Iris pigment epithelial cell (primary cell): ENCODE data around the gene FADS2.
A peak's percentile ranks its signal among the peaks of the same experiment; 100 is the strongest.

Experiments
- DNase-seq: peaks from one replicate; pipeline ENCODE4 v3.0.0-alpha.2; 2011; ENCODE audit warnings: low read depth

Gene FADS2

DNA sequence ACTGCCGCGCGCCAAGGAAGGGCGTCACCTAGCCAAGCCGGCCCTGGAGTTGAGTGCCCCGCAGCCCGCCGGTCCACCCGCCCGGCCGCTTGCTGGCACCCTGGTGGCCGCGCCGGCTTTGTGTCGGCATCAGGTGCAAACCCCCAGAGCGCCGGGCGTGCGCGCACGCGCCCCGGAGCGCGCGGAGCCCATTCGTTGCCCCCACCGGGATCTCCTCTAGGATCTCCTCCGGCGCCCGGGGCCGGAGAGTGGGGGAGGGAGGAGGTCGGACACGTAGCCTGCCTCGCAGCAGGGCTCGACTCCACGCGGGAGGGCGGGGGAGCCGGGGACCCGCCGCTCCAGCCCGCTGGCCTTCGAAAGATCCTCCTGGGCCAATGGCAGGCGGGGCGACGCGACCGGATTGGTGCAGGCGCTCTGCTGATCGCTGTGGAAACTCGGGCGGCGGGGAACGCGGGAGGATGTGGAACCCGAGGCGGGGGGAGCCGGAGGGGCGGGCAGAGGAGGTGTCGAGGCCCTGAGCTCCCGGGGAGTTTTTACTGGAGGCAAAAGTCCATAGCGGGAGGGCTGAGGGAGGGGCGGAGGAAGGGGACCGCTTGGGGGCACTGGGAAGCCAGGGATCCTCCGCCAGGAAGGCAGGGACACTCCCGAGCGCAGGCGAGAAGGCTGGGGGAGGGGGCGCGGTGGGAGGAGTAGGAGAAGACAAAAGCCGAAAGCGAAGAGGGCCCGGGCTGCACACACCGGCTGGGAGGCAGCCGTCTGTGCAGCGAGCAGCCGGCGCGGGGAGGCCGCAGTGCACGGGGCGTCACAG, at the start of gene FADS2:
Gene FADS2 (plus strand): TSS at position 730 of the 808 bp plus-strand sequence. CDS start 91 bp downstream, outside the sequence.
- DNase-seq: peak; percentile 98

DNA sequence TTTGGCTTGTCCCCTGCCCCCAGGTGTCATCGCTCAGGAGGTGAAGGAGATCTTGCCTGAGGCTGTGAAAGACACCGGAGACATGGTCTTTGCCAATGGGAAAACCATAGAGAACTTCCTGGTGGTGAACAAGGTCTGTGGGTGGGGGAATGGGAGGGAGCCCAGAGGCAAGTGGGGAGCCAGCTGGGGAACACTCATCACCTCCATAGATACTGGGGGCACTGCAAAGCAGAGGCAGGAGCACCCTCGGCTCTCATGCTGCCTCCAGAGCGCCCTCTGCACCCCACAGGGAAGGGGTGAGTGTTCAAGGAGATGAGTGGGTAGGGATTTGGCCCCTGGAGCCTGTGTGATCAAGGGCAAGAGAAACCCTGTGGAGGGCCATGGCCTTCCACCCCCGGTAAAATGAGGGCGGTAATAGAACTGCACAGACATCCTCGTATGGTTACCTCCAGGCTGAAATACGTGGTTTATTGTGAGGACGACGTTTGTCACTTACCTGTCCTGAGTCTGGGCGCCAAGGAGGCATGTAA, 49.7 kb upstream of the FADS2 start:
- no peak for DNase-seq

DNA sequence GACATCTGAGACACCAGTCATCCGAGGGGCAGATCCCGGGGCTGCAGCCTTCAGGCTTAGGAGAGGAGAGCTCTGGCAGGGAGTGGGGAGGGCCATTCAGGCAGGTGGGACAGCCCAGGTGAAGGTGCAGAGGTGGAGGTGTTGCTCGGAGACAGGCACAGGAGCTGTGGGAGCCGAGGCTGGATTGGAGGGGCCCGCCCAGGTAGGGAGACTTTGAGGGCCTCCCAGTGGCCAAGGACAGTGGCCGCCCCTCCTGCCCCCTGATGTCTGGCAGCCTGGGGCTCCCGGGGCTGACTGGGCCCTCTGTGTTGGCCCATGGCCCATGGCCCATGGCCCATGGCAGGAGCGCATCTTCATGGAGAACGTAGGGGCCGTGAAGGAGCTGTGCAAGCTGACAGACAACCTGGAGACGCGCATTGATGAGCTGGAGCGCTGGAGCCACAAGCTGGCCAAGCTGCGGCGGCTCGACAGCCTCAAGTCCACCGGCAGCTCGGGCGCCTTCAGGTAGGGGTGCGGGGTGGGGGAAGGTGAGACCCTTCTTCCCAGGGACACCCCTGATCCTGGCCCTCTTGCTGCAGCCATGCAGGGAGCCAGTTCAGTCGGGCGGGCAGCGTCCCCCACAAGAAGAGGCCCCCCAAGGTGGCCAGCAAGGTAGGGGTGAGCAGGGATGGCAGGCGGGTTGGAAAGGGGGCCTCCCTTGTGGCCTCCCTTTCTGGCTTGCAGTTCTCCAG, 49.0 kb upstream of the FADS2 start:
- no peak for DNase-seq

DNA sequence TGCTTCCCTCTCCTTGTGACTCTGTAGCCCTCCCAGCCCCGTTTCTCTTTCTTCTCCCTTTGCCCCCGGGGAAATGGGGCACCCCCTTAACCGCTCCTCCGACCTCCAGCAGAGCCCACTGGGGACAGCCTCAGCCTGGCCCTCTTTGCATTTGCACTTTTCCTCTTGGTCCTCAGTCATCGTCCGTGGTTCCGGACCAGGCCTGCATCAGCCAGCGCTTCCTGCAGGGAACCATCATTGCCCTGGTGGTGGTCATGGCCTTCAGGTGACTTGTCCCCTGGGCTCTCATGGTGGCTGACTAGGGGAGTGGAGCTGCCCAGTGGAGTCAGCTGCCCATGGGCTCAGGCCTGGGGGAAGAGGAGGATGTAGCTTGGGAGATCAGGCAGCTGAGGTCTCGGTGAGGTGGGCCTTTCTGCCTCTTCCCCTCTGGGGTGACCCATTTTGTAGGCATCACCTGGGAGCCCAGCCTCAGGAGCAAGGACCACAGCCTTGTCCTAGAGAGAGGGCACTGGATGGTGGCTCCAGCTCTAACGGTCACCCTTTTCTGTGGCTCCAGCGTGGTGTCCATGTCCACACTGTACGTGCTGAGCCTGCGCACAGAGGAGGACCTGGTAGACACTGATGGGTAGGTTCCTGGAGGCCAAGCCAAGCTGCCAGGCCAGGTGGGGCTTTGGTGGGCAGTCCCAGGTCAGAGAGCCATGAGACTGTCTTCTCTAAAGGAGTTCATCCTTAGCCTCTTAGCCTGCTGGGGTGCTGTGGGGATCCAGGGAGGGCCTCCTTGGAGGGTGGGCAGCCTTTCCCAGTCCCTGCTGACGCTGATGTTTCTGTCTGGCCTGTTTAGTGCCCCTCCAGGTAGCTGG, 48.2 kb upstream of the FADS2 start:
- DNase-seq: no peak

DNA sequence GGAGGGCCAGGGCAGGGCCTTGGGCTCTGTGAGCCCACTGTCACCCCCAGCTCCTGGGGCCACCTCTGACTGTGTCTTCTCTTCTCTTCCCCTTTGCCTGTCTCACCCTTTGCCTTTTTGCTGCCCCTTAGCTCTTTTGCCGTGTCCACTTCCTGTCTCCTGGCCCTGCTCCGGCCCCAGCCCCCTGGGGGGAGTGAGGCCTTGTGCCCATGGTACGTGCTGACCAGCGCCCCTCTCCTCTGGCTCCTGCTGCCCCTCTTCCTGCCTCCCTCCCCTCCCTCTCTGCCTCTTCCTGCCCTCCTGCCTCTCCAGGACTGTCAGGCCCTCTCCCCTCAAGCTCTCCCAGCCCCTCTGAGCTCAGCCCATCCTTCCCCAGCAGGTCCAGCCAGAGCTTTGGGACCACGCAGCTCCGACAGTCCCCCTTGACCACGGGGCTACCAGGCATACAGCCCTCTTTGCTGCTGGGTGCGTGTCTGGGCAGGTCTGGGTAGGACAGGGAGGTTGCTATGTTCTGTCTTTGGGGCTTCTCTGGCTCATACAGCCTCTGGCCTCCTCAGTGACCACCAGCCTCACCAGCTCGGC, 47.4 kb upstream of the FADS2 start:
- no peak for DNase-seq

DNA sequence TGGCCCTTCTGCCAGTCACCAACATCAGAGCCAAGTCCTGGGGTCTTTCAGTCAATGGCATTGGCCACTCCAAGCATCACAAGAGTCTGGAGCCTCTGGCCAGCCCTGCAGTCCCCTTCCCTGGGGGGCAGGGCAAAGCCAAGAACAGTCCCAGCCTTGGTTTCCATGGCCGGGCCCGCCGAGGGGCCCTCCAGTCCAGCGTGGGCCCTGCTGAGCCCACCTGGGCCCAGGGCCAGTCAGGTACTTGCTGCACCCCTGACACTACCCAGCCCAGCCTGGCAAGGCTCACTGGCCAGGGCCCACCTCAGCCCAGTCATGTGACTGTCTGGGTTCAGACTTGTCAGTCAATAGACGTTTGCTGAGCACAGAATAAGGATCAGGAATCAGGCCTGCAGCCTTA, 46.5 kb upstream of the FADS2 start:
- no peak for DNase-seq

DNA sequence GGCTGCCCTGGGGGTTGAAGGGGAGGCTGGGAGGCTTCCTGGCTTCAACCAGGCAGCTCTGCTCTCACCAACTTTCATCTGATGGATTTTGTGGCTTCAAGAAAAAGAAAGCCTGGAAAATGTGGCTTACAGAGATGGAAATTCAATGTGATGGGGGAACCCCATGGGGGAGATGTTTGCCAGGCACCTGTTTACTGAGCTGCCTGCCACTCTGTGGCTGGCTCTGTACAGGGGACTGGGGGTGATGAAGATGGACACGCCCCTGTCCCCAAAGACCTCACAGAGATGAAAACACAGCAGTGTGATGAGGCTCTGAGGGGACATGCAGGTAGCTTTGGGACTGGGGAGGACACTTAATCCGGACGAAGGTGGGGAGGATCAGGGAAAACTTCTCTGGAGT, 45.8 kb upstream of the FADS2 start:
- DNase-seq: no peak

DNA sequence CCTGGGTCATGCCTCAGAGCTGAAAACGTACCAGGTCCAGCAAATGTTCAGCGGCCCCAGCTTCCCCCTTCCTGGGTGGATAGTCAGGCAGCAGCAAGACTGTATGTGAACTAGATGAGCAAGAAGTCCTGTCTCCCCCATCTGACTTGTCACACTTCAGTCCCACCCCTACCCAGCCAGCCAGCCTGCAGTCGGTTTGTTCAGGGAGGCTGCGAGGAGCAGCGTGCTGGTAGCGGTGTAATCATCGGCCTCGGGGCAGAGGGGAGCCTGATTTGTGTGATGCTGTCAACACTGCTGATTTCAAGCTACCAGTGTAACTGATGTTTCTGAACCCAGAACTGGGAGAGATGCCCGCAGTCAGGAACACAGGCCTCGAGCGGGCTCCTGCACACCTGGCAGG, 45.3 kb upstream of the FADS2 start:
- DNase-seq: no peak

DNA sequence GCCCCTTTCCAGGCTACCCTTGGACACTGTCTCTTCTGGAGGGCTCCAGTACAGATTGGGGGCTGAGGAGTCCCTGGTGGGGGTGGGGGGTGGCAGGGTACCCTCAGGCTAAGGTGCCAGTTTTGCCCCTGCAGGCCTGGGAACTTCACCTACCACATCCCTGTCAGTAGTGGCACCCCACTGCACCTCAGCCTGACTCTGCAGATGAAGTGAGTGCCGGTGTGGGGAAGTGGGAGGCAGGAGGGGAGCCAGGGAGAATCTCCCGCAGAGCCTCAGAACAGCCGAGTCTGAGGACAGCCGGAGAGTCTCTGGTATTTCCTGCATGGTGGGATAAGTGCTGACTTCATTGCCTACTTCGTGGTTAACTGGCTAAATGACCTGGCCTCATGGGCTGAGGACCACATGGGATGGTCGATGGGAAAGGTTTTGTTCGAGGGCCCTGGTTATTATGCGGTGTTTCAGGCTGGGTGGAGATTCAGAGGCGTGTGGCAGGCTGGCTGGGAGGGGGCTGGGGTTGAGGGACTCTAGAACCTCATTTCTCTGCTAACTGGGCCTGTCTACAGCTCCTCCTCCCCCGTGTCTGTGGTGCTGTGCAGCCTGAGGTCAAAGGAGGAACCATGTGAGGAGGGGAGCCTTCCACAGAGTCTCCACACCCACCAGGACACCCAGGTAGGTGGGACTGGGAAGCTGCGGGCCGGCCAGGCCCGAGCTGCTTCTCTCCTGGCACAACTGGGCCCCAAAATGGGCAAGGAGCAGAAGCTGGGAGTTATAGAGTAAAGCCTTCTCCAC, 44.2 kb upstream of the FADS2 start:
- DNase-seq: peak; percentile 86

DNA sequence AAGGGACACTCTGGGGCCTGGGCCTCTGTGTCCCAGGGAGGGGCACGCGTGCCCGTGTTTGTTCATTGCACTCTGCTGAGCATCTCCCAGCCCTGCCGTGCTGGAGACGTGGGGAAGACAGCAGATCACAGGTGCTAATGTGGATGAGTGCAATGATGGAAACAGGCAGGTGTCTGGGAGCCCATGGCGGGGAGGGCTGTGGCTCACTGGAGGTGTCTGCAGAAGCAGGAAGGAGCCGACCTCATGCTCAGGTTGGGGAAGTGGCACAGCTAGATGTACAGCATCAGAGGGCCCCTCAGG, 43.6 kb upstream of the FADS2 start:
- DNase-seq: no peak

DNA sequence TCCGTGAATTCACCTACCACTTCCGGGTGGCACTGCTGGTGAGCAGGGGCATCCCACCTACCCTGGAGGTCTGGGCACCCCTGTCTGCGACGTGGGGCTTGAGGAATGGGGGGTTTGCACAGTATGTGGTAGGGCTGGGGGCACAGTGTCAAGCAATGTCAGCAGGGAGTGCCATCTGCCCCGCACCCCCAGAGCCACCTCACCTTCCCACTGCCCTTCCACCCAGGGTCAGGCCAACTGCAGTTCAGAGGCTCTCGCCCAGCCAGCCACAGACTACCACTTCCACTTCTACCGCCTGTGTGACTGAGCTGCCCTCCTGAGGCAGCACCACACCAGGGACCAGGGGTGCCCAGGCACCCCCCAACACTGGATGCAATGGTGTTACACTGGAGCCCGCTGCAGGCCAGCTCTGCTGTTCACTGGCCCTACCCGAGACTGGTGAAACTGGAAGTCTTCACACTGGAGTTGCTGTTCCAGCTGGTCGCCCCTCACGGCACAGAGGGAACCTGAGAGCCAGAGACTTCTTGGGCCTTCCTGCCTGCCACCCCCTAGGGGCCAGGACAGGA, 42.2 kb upstream of the FADS2 start:
- DNase-seq: no peak

DNA sequence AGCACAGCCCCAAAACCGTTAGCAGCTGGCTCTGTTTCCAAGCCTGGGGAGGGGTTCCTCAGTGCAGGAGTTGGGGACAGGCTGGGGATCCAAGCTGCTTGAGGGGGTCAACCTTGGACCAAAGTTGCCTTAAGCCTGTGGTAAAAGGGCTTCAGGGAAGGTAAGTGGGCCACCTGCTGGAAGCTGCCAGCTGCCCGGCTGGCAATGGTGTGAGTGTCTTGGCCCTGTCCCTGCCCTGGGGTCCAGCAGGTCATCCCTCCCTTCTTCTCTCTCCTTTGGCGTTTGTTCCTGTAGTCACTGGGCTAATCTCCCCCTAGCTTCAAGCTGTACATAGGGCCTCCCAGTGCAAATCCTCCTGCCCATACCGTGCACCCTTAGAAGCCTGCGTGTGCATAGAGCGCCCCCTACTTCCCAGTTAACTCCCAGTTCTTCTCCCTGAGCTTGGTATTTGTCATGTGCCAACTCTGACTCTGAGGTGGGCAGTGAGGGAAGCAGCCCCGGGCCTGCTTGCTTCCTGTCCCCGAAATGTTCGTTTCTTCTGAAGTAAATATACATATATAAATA, 40.1 kb upstream of the FADS2 start:
- DNase-seq: peak; percentile 79

DNA sequence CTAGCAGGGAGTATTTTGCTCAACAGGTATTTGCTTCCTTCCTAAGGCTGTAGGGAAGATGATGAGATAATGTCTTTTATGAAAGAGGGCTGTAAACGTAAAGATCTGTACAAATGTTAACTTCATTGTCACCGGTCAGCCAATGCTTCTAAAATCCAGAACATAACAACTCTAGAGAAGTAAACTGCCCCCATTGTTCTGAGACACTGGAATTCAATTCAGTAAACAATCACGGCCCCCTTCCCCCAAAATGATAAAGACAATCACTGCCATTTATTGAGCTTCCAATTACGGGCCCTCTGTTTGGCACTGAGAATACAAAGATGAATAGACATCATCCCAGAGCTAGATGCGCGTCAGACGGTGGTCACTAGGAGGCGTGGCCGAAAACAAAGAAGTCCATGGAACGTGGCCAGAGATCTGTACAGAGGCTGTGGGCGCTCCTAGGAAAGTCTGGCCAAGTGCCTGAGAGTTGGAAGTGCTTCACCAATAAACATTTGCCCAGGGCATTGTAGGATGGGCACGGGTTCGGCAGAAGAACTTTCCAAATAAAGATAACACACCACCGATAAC, 36.3 kb upstream of the FADS2 start:
- peak; percentile 93 for DNase-seq

DNA sequence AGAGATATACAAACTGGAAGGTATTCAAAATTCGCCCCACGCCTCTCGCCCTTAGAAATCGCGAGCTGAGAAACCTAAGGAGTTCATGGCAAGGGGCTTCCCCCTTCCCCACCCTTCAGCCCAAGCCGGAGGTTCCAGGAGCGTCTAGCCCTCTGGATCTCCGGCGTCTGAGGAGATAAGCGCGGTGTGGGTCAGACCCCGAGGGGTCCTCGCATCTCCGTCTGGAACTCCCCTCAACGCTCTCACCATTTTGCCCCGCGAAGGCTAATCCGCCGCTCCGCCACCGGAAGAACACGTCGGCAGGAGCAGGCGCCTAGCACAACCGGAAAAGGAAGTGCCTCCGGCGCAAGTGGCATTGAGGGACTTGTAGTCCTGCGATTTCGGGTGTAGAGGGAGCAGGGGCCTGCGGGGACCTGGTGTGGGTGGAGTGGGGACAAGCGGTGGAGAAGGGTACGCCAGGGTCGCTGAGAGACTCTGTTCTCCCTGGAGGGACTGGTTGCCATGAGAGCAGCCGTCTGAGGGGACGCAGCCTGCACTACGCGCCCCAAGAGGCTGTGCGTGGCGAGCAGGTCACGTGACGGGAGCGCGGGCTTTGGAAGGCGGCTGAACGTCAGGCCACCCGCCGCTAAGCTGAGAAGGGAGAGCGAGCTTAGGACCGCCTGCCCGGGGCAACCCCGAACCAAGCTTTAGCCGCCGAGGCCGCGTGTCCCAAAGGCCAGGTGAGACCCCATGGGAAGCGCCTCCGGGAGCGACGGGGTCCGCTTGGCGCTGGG, 35.6 kb upstream of the FADS2 start, which contains the start of the genes FEN1 and TMEM258:
Gene FEN1 (plus strand): TSS at position 602 of the 773 bp plus-strand sequence. CDS start 2,451 bp downstream, outside the sequence.
Gene TMEM258 (minus strand): TSS at position 290 of the 773 bp plus-strand sequence. CDS start 41 bp downstream, at position 249.
- DNase-seq: peak; percentile 97

DNA sequence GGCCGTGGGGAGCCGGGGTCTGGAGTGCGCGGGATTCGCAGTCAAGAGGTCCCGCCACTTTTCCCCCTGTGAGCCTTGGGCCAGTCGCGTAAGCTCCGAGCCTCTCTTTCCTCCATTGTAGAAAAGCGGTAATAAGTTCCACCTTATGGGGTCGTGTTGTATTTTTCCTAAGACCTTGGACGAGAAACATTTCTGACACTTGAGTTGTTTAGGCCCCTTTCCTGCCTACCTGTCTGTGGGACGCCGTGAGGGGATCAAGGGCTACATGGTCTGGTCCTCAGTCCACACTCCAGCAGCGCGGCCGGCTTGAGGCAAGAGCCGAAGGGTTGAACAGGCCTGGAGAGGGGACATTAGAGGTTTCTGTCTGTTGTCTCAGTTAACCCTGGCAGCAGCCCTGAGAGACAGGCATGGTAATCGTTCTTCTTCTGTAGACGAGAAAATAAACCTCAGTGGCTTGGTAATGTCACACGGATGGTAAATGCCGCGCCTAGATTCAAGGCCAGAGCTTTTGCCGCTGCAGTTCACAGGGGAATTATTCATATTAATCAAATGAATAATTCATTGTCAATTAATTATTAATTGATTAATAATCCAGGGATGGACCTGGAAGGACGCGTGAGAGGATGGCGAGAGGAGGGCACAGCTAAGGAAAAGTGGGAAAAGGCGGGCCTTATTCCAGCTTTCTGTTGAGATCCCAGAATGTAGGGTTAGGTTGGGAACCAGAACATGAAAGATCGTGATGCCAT, 34.8 kb upstream of the FADS2 start:
- DNase-seq: no peak

DNA sequence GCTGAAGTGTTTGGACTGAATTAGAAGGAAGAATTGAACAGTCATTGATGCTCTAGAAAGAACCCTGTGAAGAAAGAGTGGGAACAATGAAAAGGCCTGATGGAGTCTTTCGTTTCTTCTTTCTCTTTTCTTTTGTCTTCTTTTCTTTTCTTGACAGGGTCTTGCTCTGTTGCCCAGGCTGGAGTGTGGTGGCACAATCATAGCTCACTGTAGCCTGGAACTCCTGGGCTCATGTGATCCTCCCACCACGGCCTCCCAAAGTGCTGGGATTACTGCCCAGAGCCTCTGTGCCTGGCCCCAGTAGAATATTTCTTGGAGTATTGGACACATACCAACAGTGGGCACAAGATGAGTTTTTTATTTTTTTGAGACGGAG, 34.3 kb upstream of the FADS2 start:
- DNase-seq: no peak

DNA sequence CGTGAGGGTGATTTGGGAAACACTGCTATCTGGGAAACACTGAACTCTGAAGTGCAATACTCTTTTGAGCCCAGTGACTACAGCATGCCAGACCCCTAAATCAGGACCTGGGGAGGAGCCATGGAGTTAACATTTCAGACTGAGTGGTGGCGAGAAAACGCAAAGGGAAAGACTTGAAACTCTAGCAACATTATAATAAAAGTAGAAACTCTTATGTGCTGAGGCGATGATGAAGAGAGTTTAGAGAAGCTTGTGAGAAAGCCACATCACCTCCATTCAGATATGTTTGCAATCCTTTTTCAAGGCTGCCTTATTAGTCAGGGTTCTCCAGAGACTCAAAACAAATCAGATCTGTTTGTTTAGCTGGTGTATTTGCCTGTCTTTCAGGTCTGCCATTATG, 33.5 kb upstream of the FADS2 start:
- DNase-seq: no peak

DNA sequence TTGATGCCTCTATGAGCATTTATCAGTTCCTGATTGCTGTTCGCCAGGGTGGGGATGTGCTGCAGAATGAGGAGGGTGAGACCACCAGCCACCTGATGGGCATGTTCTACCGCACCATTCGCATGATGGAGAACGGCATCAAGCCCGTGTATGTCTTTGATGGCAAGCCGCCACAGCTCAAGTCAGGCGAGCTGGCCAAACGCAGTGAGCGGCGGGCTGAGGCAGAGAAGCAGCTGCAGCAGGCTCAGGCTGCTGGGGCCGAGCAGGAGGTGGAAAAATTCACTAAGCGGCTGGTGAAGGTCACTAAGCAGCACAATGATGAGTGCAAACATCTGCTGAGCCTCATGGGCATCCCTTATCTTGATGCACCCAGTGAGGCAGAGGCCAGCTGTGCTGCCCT, 32.6 kb upstream of the FADS2 start:
- DNase-seq: no peak
